COR-L47 (cell line): ENCODE measurements around the gene AGTRAP.
A peak's percentile ranks its signal among the peaks of the same experiment; 100 is the strongest.

Experiments
- DNase-seq: peaks from one replicate; lab custom pipeline; 2025; lab: John Stamatoyannopoulos, UW

The AGTRAP gene

DNA sequence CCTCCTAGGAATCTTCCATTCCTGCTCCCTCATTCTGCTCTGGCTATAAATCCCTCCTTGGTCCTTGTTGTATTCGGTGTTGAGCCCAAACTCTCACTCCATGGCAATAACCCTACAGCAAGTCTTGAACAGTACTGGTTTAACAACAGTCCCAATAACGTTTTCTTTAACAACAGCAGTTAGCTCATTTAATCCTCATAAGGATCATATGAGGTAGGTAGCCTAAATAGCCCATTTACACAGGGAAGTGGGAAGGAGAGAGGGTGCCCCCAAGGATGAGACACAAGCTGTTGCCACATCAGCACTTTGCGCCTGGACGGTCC is 444 bp upstream of the AGTRAP start:
- DNase-seq: no peak

DNA sequence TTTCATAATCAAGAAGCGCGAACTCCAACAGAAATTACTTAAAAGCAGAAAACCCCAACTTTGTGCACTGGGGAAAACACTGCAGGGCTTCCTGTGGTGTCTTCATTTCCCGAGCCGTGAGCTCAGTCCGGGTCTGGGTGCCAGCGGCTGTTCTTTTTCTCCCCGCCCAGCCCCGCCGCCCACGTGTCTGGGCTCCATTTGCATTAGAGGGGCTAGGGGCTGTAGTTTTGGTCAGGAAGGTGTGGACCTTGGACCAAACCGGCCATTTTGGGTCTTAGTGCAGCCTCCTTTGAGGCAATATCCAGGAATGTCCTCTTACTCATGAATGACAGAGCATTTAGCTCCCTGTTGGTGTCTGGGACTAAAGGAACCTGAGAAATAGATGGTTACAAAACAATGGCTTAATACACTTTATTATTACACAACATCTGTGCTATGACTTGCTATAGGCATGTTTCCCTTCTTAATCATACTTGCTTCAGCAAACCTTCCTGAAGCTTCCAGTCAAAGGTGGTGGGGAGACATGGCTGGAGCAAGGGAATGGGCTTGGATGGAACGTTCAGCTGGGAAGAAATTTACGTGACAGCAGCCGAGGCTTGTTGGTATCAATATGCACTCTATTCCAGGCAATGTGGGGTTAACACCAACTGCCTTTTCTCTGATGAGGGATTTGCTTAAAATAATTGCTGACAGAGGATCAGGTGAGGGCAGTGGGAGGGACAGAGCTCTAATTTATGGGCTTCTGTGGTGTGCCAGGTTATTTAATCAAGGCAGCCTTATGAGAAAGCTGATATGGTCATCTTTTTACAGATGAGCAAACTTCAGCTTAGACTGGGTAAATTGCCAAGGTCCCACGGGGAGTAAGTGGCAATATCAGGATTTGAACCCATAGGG is 1.1 kb downstream of the AGTRAP start:
- peak; percentile 37 for DNase-seq

DNA sequence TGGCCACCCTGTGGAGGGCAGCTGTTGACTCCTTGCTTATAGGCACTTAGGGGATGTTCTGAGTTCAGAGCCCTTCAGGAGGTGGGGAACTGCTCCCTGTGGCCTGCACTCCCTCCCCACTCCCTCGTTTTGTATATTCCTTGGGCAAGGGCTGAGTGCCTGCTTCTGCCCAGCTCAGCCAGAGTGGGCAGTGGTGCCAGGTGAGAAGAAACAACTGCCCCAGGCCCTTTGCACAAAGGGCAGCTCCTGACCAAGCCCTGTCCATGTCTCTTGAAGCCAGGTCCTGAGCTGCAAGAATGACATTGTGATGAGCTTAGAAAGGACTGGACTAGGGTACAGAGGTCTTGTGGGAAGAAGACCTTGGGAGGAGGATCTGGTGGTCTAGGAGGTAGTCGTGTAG is 2.2 kb downstream of the AGTRAP start:
- DNase-seq: no peak

DNA sequence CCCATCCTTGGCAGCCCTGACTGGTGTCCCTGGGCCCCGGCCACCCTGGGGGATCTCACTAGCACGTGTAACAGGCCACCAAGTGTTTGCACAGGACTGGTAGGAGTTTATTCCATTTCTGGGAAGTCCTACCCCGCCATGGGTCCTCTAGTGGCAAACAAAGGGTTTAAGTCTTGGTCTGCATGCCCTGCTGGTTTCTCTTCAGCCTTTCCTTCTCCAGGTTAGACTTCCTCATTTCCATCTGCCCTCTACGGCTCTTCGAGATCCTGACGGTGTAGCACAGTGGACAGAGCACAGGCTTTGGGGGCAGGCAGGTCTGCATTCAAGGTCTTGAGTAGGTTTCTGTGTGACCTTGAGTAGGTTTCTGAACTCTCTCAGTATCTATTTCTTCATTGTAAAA is 2.8 kb downstream of the AGTRAP start:
- no peak for DNase-seq

DNA sequence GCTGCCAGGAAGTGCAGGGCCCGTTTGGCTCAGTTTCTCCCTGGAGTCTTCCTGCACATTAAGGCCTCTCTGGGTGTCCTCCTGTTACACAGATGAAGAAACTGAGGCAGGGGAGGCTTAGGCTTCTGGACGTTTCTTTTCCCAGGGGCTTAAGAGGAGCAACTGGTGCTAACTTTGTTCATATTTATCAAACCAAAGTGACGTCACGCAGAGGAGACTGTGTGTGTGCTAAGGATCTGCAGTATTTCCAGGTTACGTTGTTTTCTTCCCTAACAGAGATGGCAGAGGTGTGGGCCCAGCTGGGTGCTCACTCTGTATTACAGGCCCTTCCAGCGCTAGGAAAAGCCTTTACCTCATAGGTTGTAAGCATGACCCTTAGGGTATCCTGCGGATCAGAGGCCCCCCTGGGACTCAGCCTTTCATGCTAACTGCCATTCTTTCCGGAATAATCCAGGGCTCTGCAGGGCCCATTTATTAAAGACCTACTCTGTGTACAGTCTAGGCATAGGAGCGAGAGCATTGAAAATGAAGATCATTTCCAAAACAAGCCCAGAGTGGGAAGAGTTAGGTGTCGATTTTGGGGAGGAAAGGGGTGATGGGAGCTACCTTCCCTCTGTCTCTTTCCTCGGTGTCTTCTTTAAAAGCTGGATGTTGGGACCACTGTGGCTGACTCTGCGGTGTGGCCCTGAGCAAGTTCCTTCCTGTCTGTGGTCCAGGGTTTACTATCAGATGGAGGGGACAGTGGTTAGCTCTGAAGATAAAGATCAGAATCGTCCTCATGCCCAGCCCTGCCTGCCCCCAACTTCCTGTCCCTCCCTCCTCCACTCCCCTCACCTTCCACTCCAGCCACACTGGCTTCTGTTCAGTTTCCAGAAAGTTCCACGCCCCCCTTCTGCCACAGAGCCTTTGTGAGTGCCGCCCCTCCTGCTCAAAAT is 4.6 kb downstream of the AGTRAP start:
- DNase-seq: no peak

DNA sequence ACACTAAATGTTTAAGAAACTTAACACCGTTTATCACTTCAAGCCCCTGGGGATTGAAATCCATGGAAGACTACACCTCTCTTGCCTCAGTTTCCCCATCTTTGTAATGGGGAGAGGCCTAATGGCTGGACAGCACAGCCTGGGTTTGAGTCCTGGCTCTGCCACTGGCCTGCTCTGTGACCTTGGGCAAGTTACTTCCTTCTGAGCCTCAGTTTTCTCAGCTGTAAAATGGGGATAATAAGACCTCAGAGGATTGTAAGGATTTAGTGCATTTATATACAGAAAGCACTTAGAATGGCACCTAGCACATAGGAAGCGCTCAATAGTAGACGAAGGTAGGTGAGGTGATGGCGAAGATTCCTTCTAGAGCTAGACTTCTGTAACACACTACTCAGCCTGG is 5.5 kb downstream of the AGTRAP start:
- no peak for DNase-seq

DNA sequence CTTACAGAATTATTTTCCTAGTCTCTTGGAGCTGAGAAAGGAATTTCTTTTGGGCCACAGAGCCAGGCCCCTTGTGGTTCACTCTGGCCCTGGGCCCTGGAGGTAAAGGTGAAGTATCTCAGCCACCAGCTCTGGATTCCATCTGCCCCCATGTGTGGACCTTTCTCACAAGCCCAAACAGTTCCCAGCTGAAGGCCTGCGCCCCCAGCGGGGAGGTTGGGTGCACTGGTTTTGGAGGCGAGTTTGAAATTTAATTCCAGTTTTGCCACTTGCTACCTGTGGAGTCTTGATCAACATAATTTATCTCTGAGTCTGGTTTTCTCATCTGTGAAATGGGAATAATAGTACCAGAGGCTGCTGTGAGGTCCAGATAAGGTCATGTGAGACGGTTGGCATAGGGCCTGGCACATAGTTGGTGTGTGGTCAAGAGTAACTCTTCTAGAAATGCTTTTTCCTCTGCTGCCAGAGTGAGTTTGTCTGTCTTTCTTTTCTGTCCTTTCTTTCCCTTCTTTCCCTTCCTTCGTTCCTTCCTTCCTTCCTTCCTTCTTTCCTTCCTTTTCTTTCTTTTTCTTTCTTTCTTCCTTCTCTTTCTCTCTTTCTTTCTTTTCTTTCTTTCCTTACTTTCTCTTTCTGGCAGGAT is 6.1 kb downstream of the AGTRAP start:
- no peak for DNase-seq

DNA sequence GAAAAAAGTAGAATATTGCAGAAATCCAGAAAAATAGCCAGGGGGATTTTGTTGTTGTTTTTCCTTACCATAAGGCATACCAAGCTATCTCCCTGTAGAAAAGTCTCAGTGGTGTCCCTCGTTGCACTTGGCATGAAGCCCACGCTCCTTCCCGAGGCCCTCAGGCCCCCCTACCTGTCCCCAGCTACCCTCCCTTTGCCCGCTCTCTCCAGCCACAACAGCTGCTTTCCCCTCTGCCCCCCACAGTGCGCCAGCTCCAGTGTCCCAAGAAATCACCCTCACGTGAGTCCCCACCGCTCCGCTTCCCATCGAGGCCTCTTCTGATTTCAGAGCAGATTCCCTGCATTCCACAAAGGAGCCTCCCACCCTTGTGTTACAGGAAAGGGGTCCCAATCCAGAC is 8.4 kb downstream of the AGTRAP start:
- DNase-seq: no peak

DNA sequence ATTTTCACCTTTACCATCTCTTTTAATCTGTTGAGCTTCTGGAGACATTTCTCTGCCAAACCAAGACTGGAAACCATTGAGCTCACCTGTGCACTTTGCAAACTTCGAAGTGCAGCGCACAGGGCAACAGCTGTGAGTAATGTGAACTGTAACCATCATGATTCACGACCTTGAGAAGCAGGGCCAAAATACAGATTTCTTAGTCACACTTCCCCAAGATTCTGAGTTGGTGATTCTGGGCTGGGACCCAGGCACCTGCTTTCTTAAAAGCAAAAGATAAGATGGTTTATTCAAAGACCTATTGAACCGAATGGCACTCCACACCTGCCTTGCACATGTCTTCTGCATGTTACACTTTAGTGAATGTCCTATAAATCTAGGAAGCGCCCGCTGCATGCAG is 10.2 kb downstream of the AGTRAP start:
- no peak for DNase-seq

DNA sequence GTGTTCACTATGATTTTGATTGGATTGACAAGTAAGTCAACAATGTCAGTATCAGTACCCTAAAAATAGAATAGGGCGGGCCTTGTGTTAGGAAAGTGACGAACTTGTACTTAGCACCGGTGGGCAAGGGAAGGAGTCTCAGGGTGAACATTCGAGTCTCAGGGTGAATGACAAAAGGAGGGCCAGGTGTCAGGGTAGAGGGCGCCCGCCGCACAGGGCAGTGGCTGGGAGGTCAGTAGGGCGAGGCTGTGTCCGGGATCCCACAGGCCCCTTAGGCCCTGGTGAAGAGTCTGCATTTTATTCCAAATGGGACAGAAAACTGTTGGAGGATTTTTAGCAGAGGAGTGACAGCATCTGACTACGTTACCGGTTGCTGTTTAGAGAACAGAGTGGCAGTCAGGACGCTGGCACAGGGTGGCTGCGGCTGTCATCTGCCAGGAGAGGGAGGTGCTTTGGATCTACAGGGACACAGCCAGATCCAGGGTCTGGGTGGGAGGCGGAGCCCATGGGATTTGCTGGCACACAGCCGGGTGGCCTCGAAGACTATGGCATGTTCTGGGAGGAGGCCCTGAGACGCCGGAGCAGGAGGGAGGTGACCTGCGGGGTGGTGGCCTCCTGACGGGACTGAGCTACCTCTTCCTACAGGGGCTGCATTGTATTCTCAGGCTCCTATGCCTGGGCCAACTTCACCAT is 11.0 kb downstream of the AGTRAP start:
- no peak for DNase-seq

DNA sequence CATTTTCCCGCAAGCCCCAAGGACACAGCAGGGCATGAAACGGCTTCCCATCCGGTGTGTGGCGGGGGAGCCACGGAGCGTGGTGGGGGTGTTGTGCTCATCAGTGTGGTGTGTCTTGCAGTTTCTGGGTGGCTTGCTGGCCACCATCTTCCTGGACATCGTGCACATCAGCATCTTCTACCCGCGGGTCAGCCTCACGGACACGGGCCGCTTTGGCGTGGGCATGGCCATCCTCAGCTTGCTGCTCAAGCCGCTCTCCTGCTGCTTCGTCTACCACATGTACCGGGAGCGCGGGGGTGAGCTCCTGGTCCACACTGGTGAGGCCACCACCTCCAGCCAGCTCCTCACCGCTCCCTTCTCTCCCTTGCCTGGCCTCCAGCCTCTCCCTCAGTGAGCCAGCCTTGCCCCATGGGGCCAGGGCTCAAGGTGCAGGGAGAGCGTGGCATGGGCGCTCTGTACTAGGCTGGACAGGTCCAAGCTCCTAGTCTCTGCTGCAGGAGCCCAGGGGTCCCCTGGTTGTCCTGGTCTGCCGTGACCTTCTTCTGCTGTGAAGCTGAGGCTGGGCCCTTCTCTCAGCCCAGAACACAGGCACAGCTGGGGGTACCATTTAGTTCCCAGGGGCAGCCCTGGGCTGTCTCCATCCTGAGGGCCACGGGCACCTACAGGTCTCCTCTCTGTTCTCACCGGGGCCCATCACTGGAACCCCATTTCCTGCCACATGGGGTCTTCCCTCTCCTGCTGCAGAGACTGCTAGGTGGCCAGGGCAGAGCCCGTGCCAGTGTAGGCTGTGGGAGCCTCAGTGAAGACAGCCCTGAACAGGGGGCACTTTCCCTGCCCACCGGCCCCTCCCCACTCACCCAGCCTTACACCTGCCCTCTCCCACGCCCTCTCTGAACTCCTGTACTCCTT is 12.6 kb downstream of the AGTRAP start:
- no peak for DNase-seq

DNA sequence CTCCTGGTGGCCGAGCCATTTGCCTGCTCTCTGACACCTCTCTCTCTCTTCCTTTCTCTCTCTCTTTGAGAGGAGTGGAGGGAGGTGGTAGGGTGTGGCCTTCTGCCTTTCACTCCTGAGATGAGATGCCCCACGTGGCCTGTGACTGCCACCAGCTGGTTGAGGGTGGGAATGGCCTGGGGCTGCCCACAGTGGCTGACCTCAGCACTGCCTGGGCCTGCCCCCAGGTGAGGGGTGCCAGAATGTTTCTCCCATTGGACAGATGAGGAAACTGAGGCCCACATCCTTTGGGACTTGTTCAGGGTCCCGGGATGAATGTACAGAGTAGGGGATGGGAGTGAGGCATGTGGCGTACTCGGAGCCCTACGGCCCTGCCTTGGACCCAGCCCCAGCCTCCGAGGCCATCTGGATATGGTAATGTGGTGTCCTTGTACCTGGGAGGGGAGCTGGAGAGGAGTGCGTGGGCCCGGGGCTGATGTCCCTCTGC is 13.3 kb downstream of the AGTRAP start:
- peak; percentile 8 for DNase-seq

DNA sequence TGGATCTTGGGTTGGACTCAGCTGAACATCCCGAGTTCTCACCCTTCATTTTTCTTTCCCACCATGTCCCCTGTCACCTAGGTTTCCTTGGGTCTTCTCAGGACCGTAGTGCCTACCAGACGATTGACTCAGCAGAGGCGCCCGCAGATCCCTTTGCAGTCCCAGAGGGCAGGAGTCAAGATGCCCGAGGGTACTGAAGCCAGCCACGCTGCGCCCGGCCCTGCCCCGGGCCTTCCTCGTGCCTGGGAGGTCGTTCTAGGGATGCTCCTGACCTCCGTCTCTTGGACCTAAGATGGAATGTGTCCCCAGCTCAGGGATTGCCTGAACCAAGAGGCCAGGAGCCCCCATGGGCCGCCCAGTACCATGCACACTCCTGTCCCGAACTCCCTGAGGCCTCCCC is 14.1 kb downstream of the AGTRAP start:
- DNase-seq: no peak

DNA sequence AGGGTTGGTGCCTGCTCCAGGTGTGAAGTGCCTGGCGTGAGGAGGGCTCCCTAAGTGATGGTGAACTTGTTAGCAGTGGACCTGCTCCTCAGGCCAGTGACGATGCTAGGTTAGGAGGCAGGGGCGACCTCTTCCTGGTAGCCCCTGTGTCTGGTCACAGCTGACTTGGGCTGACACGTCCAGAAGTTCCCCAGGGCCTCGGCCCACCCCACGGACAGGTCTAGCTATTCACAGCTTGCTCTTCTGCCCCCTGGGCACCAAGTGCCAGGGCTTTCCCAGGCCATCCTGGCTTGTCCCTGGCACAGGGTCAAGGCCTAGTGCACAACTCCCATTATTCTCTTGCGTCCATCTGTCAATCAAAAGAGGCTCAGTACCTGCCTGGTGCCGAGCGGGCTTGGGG is 15.2 kb downstream of the AGTRAP start:
- DNase-seq: no peak

DNA sequence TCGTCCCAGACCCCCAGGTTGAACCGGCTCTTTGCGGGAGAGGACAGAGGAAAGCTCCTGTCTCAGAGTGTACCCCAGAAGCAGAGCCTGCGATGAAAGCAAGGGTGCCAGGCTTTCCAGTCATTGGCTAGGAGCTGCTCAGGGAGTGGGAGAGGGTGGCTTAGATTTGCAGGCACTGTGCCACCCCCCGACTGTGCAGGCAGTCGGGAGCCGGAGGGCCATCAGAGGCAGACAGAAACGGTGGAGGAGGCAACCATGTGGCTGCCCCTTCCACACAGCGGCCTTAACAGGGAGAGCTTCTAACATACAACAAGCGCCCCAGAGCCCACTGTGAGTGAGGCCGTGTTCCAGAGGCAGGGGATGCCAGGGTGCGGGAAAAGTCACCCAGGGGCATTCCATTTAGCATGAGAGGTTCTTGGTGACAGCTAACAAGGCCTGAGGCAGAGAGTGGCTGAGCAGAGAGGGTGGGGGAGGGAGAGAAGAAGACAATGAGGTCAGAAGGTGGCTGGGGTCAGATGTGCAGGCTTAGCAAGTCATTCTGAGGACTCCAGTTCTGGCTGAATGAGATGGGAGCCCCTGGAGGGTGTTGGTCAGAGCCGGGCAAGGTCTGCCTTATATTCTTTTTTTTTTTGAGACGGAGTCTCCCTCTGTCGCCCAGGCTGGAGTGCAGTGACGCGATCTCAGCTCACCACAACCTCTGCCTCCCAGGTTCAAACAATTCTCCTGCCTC is 16.6 kb downstream of the AGTRAP start:
- no peak for DNase-seq

DNA sequence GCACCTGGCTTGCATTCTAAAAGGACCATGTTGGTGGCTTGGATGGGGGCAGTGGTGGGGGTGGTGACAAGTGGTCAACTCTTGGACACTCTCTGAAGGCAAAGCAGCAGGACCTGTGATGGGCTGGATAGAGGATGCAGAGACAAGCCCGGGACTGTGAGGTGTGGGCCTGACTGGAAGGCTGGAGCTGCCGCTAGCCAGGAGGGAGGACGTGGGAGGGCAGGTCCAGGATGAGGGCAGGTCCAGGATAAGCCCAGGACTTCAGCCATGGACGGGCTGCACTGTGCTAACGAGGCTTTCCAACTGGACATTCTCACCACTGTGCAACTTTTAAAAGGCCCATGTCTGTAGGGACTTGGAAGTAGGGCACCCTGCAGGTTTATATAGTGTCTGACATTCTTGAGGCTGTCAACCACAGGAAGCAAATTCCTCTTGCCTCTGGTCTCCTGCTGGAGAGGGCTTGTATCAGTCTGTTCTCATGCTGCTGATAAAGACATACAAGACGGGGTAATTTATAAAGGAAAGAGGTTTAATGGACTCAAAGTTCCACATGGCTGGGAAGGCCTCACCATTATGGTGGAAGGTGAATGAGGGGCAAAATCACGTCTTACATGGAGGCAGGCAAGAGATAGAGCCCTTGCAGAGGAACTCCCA is 17.7 kb downstream of the AGTRAP start:
- DNase-seq: no peak

DNA sequence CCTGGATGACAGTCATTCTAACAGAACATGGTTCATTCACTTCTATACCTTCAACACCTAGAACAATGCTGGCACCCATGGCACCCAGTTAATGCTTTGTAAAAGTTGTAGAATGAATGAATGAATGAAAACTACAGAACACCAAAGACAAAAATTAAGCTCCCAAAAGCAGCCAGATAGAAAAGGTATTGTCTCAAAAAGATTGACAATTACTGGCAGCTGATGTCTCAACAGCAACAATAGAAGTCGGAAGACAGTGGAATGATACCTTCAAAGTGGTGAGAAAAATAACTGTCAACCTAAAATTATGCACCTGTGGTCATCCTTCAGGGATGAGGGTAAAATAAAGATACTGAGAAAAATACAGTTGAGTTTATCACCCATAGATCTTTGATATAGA is 21.1 kb downstream of the AGTRAP start:
- no peak for DNase-seq

DNA sequence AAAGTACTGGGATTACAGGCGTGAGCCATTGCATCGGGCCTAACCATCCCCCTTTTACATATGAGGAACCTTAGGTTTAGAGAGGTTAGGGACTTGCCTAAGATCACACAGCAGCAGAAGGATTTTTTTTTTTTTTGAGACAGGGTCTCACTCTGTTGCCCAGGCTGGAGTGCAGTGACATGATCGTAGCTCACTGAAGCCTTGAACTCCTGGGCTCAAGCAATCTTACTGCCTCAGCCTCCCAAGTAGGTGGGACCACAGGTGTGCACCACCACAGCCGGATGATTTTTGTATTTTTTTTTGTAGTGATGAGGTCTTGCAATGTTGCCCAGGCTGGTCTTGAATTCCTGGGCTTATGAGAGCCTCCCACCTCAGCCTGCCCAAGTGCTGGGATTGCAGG is 23.9 kb downstream of the AGTRAP start:
- no peak for DNase-seq

DNA sequence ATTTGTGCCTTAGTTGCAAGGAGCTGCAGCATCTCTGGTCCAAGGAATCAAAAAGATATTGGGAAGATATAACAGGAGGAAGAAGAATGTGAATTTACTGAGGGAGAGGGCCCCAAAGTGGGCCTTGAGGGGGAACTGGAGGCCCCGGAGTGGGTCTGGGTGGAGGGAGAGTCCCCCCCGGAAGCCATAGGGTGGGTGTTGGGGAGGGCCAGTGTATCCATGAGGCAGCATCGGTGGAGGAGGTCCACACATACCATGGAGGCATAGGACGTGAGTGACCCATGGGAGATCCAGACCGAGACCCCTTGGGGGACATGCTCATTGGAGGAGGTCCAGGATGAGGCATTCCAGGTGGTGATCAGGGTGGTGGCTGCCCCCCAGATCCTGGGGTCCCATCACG is 25.3 kb downstream of the AGTRAP start:
- no peak for DNase-seq

DNA sequence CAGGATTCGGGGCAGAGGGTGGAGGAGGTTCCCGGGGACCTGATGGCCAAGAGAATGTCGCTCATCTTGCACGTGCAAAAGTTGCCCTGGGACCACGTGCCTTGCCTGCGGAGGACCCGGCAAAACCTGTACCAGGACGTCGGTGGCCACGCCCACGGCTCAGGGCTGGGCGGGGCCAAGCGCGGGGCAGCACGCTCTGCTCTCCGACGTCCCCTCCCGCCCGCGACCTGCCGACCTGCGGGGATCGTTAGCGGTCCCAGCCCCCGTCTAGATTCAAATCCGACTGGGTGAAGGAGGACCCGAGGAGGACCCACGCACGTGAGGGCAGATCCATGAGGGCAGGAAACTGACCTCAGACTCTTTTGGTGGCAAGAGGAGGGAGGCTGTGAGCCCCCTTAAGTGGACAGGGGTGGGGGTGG is 26.1 kb downstream of the AGTRAP start, which contains the start of gene C1orf167:
TSS of gene C1orf167 (plus strand) at position 206 of the 419 bp plus-strand sequence. CDS start 2,208 bp downstream, outside the sequence.
- DNase-seq: no peak
